Endothelial cell of umbilical vein (primary cell): ENCODE results near the gene MED25. TPM values are rescaled to one million over a fixed set of nuclear protein-coding genes. Genes with fewer than 3 reads are reported as not detected.

Source experiments
- BruUV-seq: library from RNA; stranded (reverse); fragments of 400-500 nt; replicated peaks from 2 replicates; lab custom pipeline; 2021; lab: Mats Ljungman, UMichigan
- CTCF ChIA-PET: fragments of 300-600, 350-600 bp; sonication (Branson Sonifier 250); formaldehyde crosslinking; loops from one replicate; lab custom pipeline; 2021; ENCODE audit warnings: antibody characterized with exemption, inconsistent platforms; lab: Charles Lee
- POLR2A ChIA-PET: fragments of 300-600, 350-600 bp; sonication (Branson Sonifier 250); formaldehyde crosslinking; loops from one replicate; lab custom pipeline; 2021; ENCODE audit warnings: antibody characterized with exemption, inconsistent platforms; lab: Charles Lee
- DNase-seq: peaks from one replicate; pipeline ENCODE4 v3.0.0-alpha.2; 2011; ENCODE audit warnings: low read depth, low spot score
- FAIRE-seq: peaks from 2 replicates; lab custom pipeline; 2011; peaks lifted over from hg19 to GRCh38; lab: Jason Lieb, UNC
- H2AFZ ChIP-seq: 2 replicates; pipeline ENCODE4 v1.6.0; 2012; ENCODE audit warnings: low read depth, low read length, control low read depth, inconsistent platforms
- H3K27ac ChIP-seq: 2 replicates; pipeline ENCODE4 v1.5.1; 2011; ENCODE audit warnings: low read depth, mild to moderate bottlenecking, control low read depth, low read length, moderate library complexity; ENCODE audit not compliant: insufficient read depth
- H3K27me3 ChIP-seq, 2 experiments: 2 replicates each; pipeline versions ENCODE4 v1.6.0 to v1.6.1; 2011; ENCODE audit warnings: low read length in 2 of 2, mixed read lengths in 1 of 2; ENCODE audit not compliant: control insufficient read depth in 2 of 2, insufficient read depth in 2 of 2
- H3K36me3 ChIP-seq, 2 experiments: 2 replicates in 1 of 2; 3 replicates in 1 of 2; pipeline ENCODE4 v1.5.1; 2011; ENCODE audit warnings: low read length in 2 of 2, mild to moderate bottlenecking in 1 of 2, moderate library complexity in 1 of 2; ENCODE audit not compliant: control insufficient read depth in 2 of 2, insufficient read depth in 2 of 2; ENCODE audit errors: extremely low read depth in 1 of 2
- H3K4me1 ChIP-seq: 3 replicates; pipeline ENCODE4 v1.5.1; 2011; ENCODE audit warnings: mild to moderate bottlenecking, low read length; ENCODE audit not compliant: control insufficient read depth, insufficient read depth; ENCODE audit errors: extremely low read depth
- H3K4me2 ChIP-seq: 2 replicates; pipeline ENCODE4 v1.6.1; 2011; ENCODE audit warnings: low read length, control low read depth, mixed read lengths; ENCODE audit not compliant: insufficient read depth
- H3K4me3 ChIP-seq, 3 experiments: fragments of 200-600 bp in 1 of 3; sonication (generic), shearing (Covaris generic) in 1 of 3; replicated peaks in 1 of 3; 2 replicates each; pipeline ENCODE4 v1.5.1; 2011 to 2016; ENCODE audit warnings: control low read depth in 3 of 3, low read length in 3 of 3, mild to moderate bottlenecking in 2 of 3, inconsistent platforms in 1 of 3, low read depth in 1 of 3, moderate library complexity in 1 of 3; ENCODE audit not compliant: insufficient read depth in 1 of 3
- H3K79me2 ChIP-seq: 2 replicates; pipeline ENCODE4 v1.6.0; 2012; ENCODE audit warnings: low read length, inconsistent platforms; ENCODE audit not compliant: control insufficient read depth, insufficient read depth
- H3K9ac ChIP-seq: replicated peaks from 2 replicates; pipeline ENCODE3; 2011; ENCODE audit warnings: low read length, control low read depth; ENCODE audit not compliant: insufficient read depth; ENCODE audit errors: extremely low read depth
- H3K9me1 ChIP-seq: replicated peaks from 3 replicates; pipeline ENCODE4 v1.6.0; 2011; ENCODE audit warnings: mild to moderate bottlenecking, low read length; ENCODE audit not compliant: control insufficient read depth, insufficient read depth; ENCODE audit errors: extremely low read depth
- H3K9me3 ChIP-seq: replicated peaks from 2 replicates; pipeline ENCODE4 v1.5.1; 2012; ENCODE audit warnings: low read length, inconsistent platforms; ENCODE audit not compliant: control insufficient read depth, insufficient read depth
- H4K20me1 ChIP-seq: replicated peaks from 2 replicates; pipeline ENCODE3; 2011; ENCODE audit warnings: mild to moderate bottlenecking, low read length; ENCODE audit not compliant: control insufficient read depth, insufficient read depth; ENCODE audit errors: extremely low read depth
- EZH2 ChIP-seq: IDR thresholded peaks from 2 replicates; pipeline ENCODE4 v1.6.1; 2012; ENCODE audit warnings: borderline replicate concordance, low read depth, mild to moderate bottlenecking, moderate library complexity, low read length, inconsistent platforms; ENCODE audit not compliant: severe bottlenecking
- FOS ChIP-seq: IDR thresholded peaks from 2 replicates; pipeline ENCODE4 v1.6.1; 2011; ENCODE audit warnings: mild to moderate bottlenecking, low read length, moderate library complexity, borderline replicate concordance; ENCODE audit not compliant: insufficient read depth
- GATA2 ChIP-seq: IDR thresholded peaks from 2 replicates; pipeline ENCODE4 v1.7.0; 2011; ENCODE audit warnings: low read depth, mild to moderate bottlenecking, moderate library complexity, mixed read lengths, low read length; ENCODE audit not compliant: insufficient read length, insufficient read depth
- JUN ChIP-seq: IDR thresholded peaks from 2 replicates; pipeline ENCODE4 v1.6.1; 2011; ENCODE audit warnings: borderline replicate concordance, low read depth; ENCODE audit not compliant: insufficient read length, insufficient read depth
- MAX ChIP-seq: IDR thresholded peaks from 2 replicates; pipeline ENCODE4 v1.6.1; 2011; ENCODE audit not compliant: insufficient read depth, insufficient read length
- MYC ChIP-seq: IDR thresholded peaks from one replicate; pipeline ENCODE4 v1.6.1; 2011; ENCODE audit warnings: mild to moderate bottlenecking, low read depth, low read length
- POLR2A ChIP-seq: IDR thresholded peaks from 2 replicates; pipeline ENCODE4 v1.6.1; 2012; ENCODE audit warnings: low read depth, mild to moderate bottlenecking, control low read depth, low read length
- POLR2AphosphoS5 ChIP-seq: IDR thresholded peaks from 2 replicates; pipeline ENCODE4 v1.6.1; 2012; ENCODE audit warnings: low read depth, mild to moderate bottlenecking, control low read depth, low read length, moderate library complexity; ENCODE audit not compliant: insufficient read depth
- dilution Hi-C: fragments of 300-500 bp; cut with MboI; formaldehyde crosslinking; loops from one replicate; pipeline ENCODE4 v1.15.0; 2019; ENCODE audit warnings: low sequenced_read_pairs; ENCODE audit not compliant: extremely low pct_ligation_motif_present
- intact Hi-C: fragments of 100-400 bp; cut with micrococcal nuclease; formaldehyde crosslinking; loops from one replicate; pipeline ENCODE4 v1.10.0; 2022
- polyA plus RNA-seq, 4 experiments: library from polyadenylated mRNA; depleted of rRNA in 3 of 4; stranded (reverse) in 3 of 4; unstranded in 1 of 4; fragments of >200 nt; gene quantifications; 2 replicates each; pipeline versions ENCODE4 v1.2.1 to v1.2.3, GENCODE V29; 2011 to 2012; ENCODE audit warnings: missing spikeins in 1 of 4
- total RNA-seq: library from RNA; stranded (reverse); gene quantifications from 2 replicates; pipeline ENCODE4 v1.2.3, GENCODE V29; 2021
- TF ChIP-seq, protein P1 (sequence below), 2 donors: IDR thresholded peaks; 1 replicate in 1 of 2; 2 replicates in 1 of 2; pipeline ENCODE4 v1.5.1; 2011; ENCODE audit warnings: low read length in 2 of 2, mild to moderate bottlenecking in 2 of 2, moderate library complexity in 2 of 2, control low read depth in 1 of 2, inconsistent platforms in 1 of 2, low read depth in 1 of 2; ENCODE audit not compliant: insufficient read depth in 1 of 2; ENCODE audit errors: extremely low read depth in 1 of 2

MED25 gene
- total and polyA plus RNA-seq, 2 donors (not counting 3 experiments of a cell fraction or from before 2014, with no cell fraction given), result 31.7 to 62.9 TPM

- intact Hi-C loops, result no loop called here
- CTCF ChIA-PET, result no interaction called here
- no peak overlapping the region for H3K4me2 ChIP-seq
- BruUV-seq, result no TSS peak
- POLR2A ChIA-PET, result no interaction called here
- peaks cover 24% of the 10 kb centered on the region for H3K79me2 ChIP-seq
- no peak overlapping the region for H3K4me3 ChIP-seq
- no peak overlapping the region for H3K27ac ChIP-seq
- no peaks in the 10 kb centered on the region for H3K27me3 ChIP-seq
- no peaks in the 10 kb centered on the region for H3K9me3 ChIP-seq
- TF ChIP-seq MAX (no peak), GATA2 (no peak), EZH2 (no peak), POLR2A (no peak), POLR2AphosphoS5 (no peak), MYC (no peak), JUN (no peak), FOS (no peak)
- TF ChIP-seq, protein P1, sequence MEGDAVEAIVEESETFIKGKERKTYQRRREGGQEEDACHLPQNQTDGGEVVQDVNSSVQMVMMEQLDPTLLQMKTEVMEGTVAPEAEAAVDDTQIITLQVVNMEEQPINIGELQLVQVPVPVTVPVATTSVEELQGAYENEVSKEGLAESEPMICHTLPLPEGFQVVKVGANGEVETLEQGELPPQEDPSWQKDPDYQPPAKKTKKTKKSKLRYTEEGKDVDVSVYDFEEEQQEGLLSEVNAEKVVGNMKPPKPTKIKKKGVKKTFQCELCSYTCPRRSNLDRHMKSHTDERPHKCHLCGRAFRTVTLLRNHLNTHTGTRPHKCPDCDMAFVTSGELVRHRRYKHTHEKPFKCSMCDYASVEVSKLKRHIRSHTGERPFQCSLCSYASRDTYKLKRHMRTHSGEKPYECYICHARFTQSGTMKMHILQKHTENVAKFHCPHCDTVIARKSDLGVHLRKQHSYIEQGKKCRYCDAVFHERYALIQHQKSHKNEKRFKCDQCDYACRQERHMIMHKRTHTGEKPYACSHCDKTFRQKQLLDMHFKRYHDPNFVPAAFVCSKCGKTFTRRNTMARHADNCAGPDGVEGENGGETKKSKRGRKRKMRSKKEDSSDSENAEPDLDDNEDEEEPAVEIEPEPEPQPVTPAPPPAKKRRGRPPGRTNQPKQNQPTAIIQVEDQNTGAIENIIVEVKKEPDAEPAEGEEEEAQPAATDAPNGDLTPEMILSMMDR (IDR thresholded peaks at IDR 0.05; ENCODE audit: extremely low read depth in 1 of 2, insufficient read depth in 1 of 2, low read depth in 1 of 2, low read length in 2 of 2), result no peak
- H3K9me1 ChIP-seq, result no peaks in the 10 kb centered on the region
- dilution Hi-C loops, result no loop called here
- H2AFZ ChIP-seq, result no peak overlapping the region
- FAIRE-seq (no peak), DNase-seq (no peak)
- H4K20me1 ChIP-seq, result no peaks in the 10 kb centered on the region
- no peak overlapping the region for H3K9ac ChIP-seq
- peaks cover 0 to 6% of the 10 kb centered on the region in 2 experiments for H3K36me3 ChIP-seq
- H3K4me1 ChIP-seq, result no peaks in the 10 kb centered on the region
These were observed 43.1 kb upstream of the MED25 start for GRCh38 chr19:49774969-49775368.
